ENCODE measurements around the gene PRSS1. TPM values are rescaled to one million over a fixed set of nuclear protein-coding genes. Genes with fewer than 3 reads are reported as not detected.
"Not testable (repeated sequence)": the region's sequence is repeated elsewhere in the genome, so short reads cannot be mapped to it uniquely, and the experiment has no call there.

The PRSS1 gene
- total RNA-seq, 1 donor from 2014 or later, result not detected

DNA sequence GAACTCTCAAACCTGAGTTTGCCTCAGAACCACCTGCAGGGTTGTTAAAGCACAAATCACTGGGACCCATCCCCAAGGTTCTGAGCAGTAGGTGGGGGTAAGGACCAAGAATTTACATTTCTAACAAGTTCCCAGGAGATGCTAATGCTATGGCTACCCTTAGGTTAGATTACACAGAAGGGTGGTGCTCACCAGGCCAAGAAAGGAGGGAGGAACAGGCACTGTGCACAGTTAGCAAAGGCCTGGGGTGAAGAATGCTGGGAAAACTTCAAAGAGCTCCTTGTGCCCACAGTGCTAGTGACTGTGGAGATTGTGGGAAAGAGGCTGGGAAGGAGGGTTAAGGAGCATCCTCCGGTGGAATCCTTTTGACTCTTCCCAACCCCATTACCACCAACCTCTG is 12.8 kb downstream of the PRSS1 start:
- Mint-ChIP-seq H3K27me3 (no peaks in the 10 kb centered on the region), H3K27ac (no peak overlapping the region), H3K4me3 (no peak overlapping the region), H3K9me3 (no peaks in the 10 kb centered on the region), H3K4me1 (no peaks in the 10 kb centered on the region), H3K36me3 (ENCODE audit: low read depth) (no peaks in the 10 kb centered on the region)
- TF ChIP-seq CTCF (IDR thresholded peaks at IDR 0.05), result no peak
- no peak for DNase-seq
- intact Hi-C loops (cut with micrococcal nuclease), result no loop called here
- ChIA-PET POLR2A (interaction anchor here (0.6 kb wide), 1 partner anchor 108 kb away, joined by 4 read pairs; no protein-coding TSS in a partner anchor), CTCF (no interaction called here)
- no peak for ATAC-seq (ENCODE audit: low read depth)

DNA sequence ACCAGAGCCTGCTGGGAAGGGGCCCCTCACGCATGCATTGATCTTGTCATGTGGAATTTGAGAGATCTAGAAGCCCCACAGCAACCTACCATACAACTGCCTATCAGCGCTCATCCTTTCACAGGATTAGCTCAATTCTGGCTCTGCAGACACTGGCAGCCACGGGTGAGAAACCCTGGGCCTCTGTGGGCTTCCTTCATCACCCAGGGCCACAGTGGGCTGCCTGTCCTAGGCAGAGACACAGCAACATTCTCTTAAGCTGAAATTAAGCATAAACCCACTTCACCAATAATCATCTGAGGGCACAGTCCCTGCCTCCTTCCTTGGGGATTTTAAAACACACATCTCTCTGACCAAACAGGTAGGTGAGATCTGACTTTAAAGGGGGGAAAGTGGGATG is 18.2 kb downstream of the PRSS1 start:
- H3K4me1 Mint-ChIP-seq, result peaks cover 23% of the 10 kb centered on the region
- no peaks in the 10 kb centered on the region for H3K9me3 Mint-ChIP-seq
- H3K27ac Mint-ChIP-seq, result no peak overlapping the region
- no peaks in the 10 kb centered on the region for H3K36me3 Mint-ChIP-seq (ENCODE audit: low read depth)
- DNase-seq (no peak), ATAC-seq (ENCODE audit: low read depth) (no peak)
- intact Hi-C loops (cut with micrococcal nuclease), result no loop called here
- peaks cover 9% of the 10 kb centered on the region for H3K27me3 Mint-ChIP-seq
- ChIA-PET CTCF (no interaction called here), POLR2A (no interaction called here)
- no peak for TF ChIP-seq CTCF (IDR thresholded peaks at IDR 0.05)
- H3K4me3 Mint-ChIP-seq, result no peak overlapping the region

DNA sequence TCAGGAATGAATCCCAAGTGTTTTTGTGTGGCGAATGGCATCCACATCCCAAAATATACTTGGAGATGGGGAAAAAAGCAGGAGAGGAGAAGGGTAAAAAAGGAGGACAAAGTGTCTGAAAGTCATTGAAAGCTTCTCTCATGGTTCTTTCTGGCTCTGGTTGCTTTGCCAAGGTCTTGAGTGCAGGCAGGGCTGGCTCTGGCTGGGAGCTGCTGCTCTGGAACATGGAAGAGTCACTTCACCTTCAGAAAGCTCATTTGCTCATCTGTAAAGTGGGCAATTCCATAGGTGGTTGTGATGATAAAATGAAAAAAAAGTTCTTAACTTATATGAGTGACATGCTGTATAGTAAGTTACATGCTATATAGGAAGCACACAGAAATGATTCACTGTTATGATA is 18.6 kb downstream of the PRSS1 start:
- no peaks in the 10 kb centered on the region for H3K36me3 Mint-ChIP-seq (ENCODE audit: low read depth)
- POLR2A ChIA-PET, result no interaction called here
- H3K4me1 Mint-ChIP-seq, result peaks cover 23% of the 10 kb centered on the region
- ATAC-seq (ENCODE audit: low read depth), result no peak
- H3K9me3 Mint-ChIP-seq, result no peaks in the 10 kb centered on the region
- H3K27me3 Mint-ChIP-seq, result peaks cover 9% of the 10 kb centered on the region
- no peak overlapping the region for H3K27ac Mint-ChIP-seq
- DNase-seq, result no peak
- no peak for TF ChIP-seq CTCF (IDR thresholded peaks at IDR 0.05)
- H3K4me3 Mint-ChIP-seq, result no peak overlapping the region
- CTCF ChIA-PET, result no interaction called here
- intact Hi-C loops (cut with micrococcal nuclease), result no loop called here

GRCh38 chr7:142768885-142769284 is 19.6 kb downstream of the PRSS1 start:
- DNase-seq; CTCF ChIA-PET; H3K4me3 Mint-ChIP-seq; H3K27me3 Mint-ChIP-seq; H3K9me3 Mint-ChIP-seq; H3K36me3 Mint-ChIP-seq (ENCODE audit: low read depth); POLR2A ChIA-PET; H3K27ac Mint-ChIP-seq; intact Hi-C loops (cut with micrococcal nuclease); ATAC-seq (ENCODE audit: low read depth): not testable (repeated sequence)
- peaks cover 23% of the 10 kb centered on the region for H3K4me1 Mint-ChIP-seq

DNA sequence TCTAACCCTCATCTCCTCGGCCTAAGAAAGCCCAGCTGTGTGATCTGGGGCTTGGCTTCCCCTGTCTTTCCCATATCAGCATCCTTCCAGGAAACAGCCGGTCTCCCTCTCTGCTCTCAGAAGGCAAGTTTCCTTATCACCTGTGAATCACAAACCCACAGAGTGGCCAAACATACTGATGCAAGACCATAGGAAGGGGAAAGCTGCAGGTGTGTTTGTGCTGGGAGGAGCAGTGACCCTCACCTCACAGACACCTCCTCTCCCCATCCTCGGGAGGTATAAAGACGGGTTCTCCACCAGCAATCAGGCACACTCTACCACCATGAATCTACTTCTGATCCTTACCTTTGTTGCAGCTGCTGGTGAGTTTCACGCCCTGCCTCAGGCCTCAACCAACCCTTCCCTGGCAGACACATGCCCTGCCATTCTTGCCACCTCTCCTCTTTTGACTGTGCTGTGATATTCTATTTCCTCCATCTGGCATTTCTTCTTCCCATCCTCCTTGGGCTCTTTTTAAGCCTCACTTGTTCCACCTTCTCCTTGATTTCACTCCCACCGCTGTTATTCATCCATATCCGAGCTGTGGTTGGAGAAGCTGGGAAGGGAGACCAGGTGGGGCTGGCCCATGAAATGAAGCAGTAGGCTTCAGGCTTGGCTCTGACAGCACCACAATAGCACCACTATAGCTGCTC is 21.5 kb downstream of the PRSS1 start, which contains the start of gene PRSS2:
Gene PRSS2, plus strand, starts transcription at position 310 of the 692 bp plus-strand sequence. Its CDS starts 13 bp downstream, at position 323.
- Mint-ChIP-seq H3K27me3 (peaks cover 9% of the 10 kb centered on the region), H3K4me1 (peaks cover 23% of the 10 kb centered on the region), H3K4me3 (peak within 1 kb of the TSS; percentile 32), H3K27ac (peak within 1 kb of the TSS; percentile 65), H3K36me3 (ENCODE audit: low read depth) (no peaks in the 10 kb centered on the region), H3K9me3 (no peaks in the 10 kb centered on the region)
- ChIA-PET CTCF (interaction anchor here (1.2 to 2.8 kb wide), 3 partner anchors 12 to 57 kb away, joined by 3 to 17 read pairs (median 7); no protein-coding TSS in a partner anchor), POLR2A (interaction anchor here (0.7 to 3.5 kb wide), 5 partner anchors 12 to 132 kb away, joined by 3 to 12 read pairs (median 10); no protein-coding TSS in a partner anchor)
- ATAC-seq (ENCODE audit: low read depth) (peak; percentile 15), DNase-seq (no peak)
- intact Hi-C loops (cut with micrococcal nuclease), result no loop called here
- TF ChIP-seq CTCF (IDR thresholded peaks at IDR 0.05), result no peak

Data from activated B cell treated with CpG ODN at 0.5 μM for 24 hours (primary cell).